Coronary artery (tissue), 2 donors: ENCODE results near the gene ABCD2.
"Not testable (repeated sequence)": the region's sequence is repeated elsewhere in the genome, so short reads cannot be mapped to it uniquely, and the experiment has no call there.

Source experiments
- DNase-seq: peaks from one replicate; pipeline ENCODE4 v3.0.0-alpha.2; 2017; ENCODE audit warnings: low spot score
- H3K27ac ChIP-seq, 2 donors: fragments of 200-600 bp; sonication (generic); one replicate each; pipeline ENCODE4 v1.5.1; 2016 to 2019
- H3K4me3 ChIP-seq: fragments of 200-600 bp; sonication (generic); 2 replicates; pipeline ENCODE4 v1.5.1; 2016; ENCODE audit warnings: mild to moderate bottlenecking, moderate library complexity
- TF ChIP-seq, protein P1 (sequence below): fragments of 200-600 bp; sonication (generic); IDR thresholded peaks from one replicate; pipeline ENCODE4 v1.5.1; 2019; ENCODE audit warnings: antibody characterized with exemption

Gene ABCD2

DNA sequence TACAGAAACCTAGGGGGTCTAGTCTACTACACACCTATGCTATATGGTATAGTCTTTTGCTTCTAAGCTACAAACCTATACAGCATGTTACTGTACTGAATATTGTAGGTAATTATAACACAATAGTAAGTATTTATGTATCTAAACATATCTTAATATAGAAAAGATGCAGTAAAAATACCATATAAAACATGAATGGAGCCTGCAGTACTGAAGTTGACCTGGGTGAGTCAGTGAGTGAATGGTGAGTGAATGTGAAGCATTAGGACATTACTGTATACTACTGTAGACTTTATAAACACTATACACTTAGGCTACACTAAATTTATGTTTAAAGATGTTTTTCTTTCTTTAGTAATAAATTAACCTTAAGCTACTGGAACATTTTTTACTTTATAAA, 13.1 kb upstream of the ABCD2 start:
- H3K27ac ChIP-seq, result no peak overlapping the region
- DNase-seq, result no peak
- no peak overlapping the region for H3K4me3 ChIP-seq
- TF ChIP-seq, protein P1, sequence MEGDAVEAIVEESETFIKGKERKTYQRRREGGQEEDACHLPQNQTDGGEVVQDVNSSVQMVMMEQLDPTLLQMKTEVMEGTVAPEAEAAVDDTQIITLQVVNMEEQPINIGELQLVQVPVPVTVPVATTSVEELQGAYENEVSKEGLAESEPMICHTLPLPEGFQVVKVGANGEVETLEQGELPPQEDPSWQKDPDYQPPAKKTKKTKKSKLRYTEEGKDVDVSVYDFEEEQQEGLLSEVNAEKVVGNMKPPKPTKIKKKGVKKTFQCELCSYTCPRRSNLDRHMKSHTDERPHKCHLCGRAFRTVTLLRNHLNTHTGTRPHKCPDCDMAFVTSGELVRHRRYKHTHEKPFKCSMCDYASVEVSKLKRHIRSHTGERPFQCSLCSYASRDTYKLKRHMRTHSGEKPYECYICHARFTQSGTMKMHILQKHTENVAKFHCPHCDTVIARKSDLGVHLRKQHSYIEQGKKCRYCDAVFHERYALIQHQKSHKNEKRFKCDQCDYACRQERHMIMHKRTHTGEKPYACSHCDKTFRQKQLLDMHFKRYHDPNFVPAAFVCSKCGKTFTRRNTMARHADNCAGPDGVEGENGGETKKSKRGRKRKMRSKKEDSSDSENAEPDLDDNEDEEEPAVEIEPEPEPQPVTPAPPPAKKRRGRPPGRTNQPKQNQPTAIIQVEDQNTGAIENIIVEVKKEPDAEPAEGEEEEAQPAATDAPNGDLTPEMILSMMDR, result no peak

GRCh38 chr12:39628836-39629235, 9.2 kb upstream of the ABCD2 start:
- no peak for DNase-seq
- no peak overlapping the region for H3K4me3 ChIP-seq
- TF ChIP-seq, protein P1, result no peak
- H3K27ac ChIP-seq, result no peak overlapping the region

DNA sequence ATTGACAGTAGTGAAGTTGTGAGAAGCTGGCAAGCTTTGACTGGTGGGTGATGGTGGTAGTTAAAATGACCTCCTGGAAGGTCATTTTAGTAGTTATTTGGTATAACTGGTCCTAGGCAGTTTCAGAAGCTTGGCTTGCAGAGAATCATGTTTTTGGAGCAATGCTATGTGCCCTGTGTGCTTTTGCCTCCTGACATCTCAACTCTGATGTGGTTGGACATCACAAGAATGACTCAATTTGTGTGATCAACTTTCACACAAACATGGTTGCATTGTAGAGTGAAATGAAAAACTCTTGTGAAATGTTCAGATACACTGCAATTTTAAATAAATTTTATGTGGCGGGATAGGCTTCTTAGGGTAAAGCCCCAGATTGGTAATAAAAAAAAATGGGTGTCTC, 8.3 kb upstream of the ABCD2 start:
- H3K27ac ChIP-seq, result no peak overlapping the region

GRCh38 chr12:39626033-39626814, 6.6 kb upstream of the ABCD2 start:
- no peak for DNase-seq
- Histone ChIP-seq H3K27ac (no peak overlapping the region), H3K4me3 (no peak overlapping the region)
- TF ChIP-seq, protein P1, result no peak

More for the DNA sequence above, 8.3 kb upstream of the ABCD2 start:
- H3K4me3 ChIP-seq, result no peak overlapping the region
- TF ChIP-seq, protein P1, result no peak
- no peak for DNase-seq

GRCh38 chr12:39623919-39624318, 4.3 kb upstream of the ABCD2 start:
- no peak overlapping the region for H3K4me3 ChIP-seq
- TF ChIP-seq, protein P1, result no peak
- no peak overlapping the region for H3K27ac ChIP-seq
- DNase-seq, result no peak

DNA sequence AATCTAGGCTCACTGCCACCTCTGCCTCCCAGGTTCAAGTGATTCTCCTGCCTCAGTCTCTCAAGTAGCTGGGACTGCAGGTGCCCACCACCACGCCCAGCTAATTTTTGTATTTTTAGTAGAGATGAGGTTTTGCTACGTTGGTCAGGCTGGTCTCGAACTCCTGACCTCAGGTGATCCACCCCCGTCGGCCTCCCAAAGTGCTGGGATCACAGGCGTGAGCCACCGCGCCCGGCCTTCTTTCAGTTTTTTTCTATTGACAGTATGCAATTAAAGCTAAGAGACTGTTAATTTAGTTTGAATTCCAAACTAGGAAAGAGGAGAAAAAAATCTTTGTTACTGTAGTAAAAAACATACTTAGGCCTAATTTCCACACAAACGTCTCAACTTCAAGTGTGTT, 3.6 kb upstream of the ABCD2 start:
- not testable (repeated sequence) for H3K27ac ChIP-seq, H3K4me3 ChIP-seq, DNase-seq

- Histone ChIP-seq H3K27ac (no peak overlapping the region), H3K4me3 (no peak overlapping the region)
- TF ChIP-seq, protein P1, result no peak
- no peak for DNase-seq
Observed at GRCh38 chr12:39622306-39622705, 2.7 kb upstream of the ABCD2 start.
